GM12875 (cell line): ENCODE data around the gene ASB18.

Experiments used
- H3K4me3 ChIP-seq: one replicate; pipeline ENCODE4 v1.5.1; 2011; ENCODE audit warnings: low read depth, low read length, control low read depth
- CTCF ChIP-seq: IDR thresholded peaks from 2 replicates; pipeline ENCODE4 v1.5.1; 2011; ENCODE audit warnings: low read depth, mild to moderate bottlenecking, control low read depth, inconsistent platforms, low read length, moderate library complexity, borderline replicate concordance; ENCODE audit not compliant: insufficient read depth

ASB18 gene

GRCh38 chr2:236180076-236180816 is 84.0 kb downstream of the ASB18 start:
- TF ChIP-seq CTCF = no peak
- H3K4me3 ChIP-seq = no peak overlapping the region

- TF ChIP-seq CTCF = no peak
- no peak overlapping the region for H3K4me3 ChIP-seq
These were observed 84.8 kb downstream of the ASB18 start for GRCh38 chr2:236179236-236180075.

GRCh38 chr2:236178890-236179235 is 85.3 kb downstream of the ASB18 start:
- H3K4me3 ChIP-seq = no peak overlapping the region
- no peak for TF ChIP-seq CTCF

- TF ChIP-seq CTCF = peak; percentile 76
- no peak overlapping the region for H3K4me3 ChIP-seq
These were observed 86.0 kb downstream of the ASB18 start for GRCh38 chr2:236177967-236178889.

GRCh38 chr2:236177604-236177966 is 86.6 kb downstream of the ASB18 start:
- TF ChIP-seq CTCF = peak; percentile 69
- H3K4me3 ChIP-seq = no peak overlapping the region

- no peak for TF ChIP-seq CTCF
- H3K4me3 ChIP-seq = no peak overlapping the region
These were observed 87.3 kb downstream of the ASB18 start for GRCh38 chr2:236176951-236177350.
